GM12801 (cell line): ENCODE data around the gene RNF146.

ENCODE experiments used
- TF ChIP-seq, protein P1 (sequence below): IDR thresholded peaks from one replicate; pipeline ENCODE4 v1.5.1; 2011; ENCODE audit warnings: control low read depth; ENCODE audit not compliant: insufficient read length; ENCODE audit errors: extremely low read depth

The RNF146 gene

DNA sequence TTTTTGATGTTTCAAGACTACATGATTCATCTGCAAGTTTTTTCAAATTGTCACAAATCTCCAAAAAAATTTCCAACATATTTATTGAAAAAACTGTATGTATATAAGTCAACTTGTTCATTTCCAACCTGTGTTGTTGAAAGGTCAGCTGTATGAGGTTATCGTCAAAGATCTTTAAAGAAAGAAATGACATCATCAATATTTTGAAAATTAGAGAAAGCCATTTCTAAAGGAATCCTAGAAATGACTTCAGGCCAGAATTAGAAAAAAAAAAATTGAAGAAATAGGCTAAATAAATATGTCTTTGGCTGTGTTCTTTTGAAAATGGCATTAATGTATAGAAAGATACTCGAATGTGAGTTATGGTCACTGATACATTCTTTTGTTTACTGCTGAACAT is 6.8 kb downstream of the RNF146 start:
- TF ChIP-seq, protein P1, sequence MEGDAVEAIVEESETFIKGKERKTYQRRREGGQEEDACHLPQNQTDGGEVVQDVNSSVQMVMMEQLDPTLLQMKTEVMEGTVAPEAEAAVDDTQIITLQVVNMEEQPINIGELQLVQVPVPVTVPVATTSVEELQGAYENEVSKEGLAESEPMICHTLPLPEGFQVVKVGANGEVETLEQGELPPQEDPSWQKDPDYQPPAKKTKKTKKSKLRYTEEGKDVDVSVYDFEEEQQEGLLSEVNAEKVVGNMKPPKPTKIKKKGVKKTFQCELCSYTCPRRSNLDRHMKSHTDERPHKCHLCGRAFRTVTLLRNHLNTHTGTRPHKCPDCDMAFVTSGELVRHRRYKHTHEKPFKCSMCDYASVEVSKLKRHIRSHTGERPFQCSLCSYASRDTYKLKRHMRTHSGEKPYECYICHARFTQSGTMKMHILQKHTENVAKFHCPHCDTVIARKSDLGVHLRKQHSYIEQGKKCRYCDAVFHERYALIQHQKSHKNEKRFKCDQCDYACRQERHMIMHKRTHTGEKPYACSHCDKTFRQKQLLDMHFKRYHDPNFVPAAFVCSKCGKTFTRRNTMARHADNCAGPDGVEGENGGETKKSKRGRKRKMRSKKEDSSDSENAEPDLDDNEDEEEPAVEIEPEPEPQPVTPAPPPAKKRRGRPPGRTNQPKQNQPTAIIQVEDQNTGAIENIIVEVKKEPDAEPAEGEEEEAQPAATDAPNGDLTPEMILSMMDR: no peak

DNA sequence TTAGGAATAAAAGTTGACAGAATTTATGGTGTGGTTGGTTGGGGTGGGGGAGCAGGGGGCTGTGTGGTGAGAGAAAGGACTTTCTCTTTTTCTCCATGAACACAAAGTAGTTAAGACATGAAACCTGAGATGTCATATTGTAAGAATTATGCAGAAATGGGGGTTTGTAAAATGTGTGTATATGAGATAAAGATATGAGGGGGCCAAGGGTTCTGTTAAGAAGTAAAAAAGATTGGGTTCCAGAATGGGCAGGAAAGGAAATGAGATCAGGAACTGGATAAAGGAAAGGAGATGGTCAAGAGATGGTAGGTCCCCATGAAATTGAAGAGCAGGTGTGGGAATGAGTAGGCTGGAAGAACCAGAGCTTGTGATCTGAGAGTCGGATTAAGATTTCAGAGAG is 9.7 kb downstream of the RNF146 start:
- TF ChIP-seq, protein P1: no peak

DNA sequence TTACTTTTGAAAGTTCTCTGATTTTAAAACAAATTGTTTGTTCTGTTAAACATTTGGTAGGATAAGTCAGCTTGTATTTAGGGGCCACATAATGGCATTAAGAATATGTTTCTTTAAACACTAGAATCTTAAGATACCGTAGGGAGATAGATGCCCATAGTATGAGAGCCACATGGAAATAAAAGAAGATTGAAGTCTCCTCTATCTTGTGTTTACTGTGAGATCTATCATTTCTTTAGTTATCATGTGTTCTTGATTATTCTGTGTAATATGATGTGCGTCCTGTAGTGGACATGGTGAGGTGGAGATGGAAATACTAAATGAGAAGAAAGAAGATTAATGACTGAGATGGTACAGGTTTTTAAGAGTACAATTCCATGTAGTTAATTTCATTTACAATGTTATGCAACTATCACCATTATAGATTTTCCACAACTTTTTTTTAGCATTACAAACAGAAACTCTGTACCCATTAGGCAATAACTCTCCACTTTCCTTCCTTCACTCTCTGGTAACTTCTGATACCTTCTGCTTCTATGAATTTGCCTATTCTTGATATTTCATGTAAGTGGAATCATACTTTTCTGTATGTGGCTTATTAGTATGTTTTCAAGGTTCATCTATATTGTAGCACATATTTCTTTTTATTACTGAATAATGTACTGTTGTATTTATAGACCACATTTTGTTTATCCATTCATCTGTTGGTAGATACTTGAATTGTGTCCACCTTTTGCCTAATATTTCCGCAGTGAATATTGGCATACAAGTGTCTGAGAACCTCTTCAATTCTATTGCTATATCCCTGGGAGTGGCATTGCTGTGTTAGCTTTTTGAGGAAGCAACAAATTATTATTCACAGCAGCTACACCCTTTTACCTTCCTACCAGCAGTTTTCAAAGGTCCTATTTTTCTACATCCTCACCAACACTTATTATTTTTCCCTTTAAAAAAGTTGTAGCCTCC is 11.5 kb downstream of the RNF146 start:
- TF ChIP-seq, protein P1: no peak

DNA sequence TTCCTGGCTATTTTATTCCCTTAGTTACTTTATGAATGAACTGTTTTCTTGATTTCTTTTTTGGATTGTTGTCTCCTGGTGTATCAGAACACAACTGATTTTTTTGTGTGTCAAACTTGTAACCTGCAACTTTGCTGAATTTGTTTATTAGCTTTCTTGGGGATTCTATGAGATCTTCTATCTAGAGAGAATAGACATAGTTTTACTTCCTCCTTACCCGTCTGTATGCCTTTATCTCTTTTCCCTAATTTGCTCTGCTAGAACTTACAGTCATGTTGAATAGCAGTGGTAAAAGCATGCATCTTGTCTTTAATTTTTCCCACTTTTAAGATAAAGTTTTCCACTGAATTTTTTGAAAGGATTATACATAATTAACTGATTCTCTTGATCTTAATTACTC is 13.2 kb downstream of the RNF146 start:
- TF ChIP-seq, protein P1: no peak

DNA sequence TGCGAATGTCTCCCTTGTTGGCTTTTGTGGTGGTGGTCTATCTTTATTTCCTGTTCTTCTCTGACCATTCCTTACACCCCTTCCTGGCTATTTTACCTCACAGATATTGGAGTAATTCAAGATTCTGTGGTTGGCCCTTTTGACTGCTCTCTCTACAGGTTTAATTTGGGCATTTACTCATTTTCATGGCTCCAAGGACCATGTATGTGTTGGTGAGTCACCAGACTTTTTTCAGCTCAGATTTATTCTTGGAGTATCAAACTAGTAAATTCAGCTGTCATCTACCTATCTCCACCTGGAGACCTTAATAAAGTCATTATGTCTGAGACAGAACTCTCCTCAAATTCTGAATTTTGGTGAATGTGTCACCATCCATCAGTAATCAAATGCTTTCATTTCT is 15.5 kb downstream of the RNF146 start:
- TF ChIP-seq, protein P1: no peak

DNA sequence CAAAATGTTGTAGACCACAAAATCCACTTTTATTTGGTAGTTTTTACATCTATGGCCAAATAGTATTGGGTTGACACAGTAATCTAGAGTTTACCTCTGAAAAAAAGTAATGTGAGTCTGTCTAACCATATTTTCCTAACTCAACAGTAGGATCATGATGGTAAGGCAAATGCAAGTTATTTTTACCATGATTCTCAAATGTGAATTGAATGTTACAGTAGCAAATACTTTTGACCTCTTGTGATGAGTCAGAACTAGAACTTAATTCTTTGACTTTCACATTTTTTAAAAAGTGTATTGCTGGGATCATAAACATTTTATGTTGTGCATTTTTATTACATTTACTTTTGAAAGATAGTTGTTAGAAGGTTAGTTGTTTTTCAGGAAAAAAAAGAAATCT is 22.0 kb downstream of the RNF146 start:
- TF ChIP-seq, protein P1: no peak

DNA sequence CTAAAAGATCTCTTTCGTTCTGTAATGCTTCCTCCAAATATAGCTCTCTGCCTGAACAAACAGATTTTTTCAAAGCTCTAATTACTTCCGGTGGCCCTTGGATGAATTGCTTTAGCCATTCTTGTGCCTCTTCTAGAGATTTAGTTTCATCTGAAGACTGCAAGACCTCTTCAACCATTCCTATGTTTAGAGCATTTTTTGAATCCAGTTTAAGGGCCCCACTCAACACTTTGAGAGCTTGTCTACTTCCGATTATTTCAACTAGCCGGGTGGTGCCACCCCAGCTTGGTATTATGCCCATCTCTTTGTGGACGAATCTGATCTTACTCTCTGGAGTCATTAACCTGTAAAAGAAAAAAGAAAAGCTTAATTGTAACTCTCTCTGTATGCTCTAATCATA is 23.3 kb downstream of the RNF146 start:
- TF ChIP-seq, protein P1: no peak
